Ascending aorta (tissue), 2 donors: ENCODE results near the gene DIP2C. TPM values are rescaled to one million over a fixed set of nuclear protein-coding genes. Genes with fewer than 3 reads are reported as not detected.

ENCODE experiments used
- DNase-seq, 2 donors: peaks; one replicate each; pipeline ENCODE4 v3.0.0-alpha.2; 2019; ENCODE audit warnings: low spot score in 2 of 2
- H3K27ac ChIP-seq, 2 donors: fragments of 200-600 bp; sonication (generic); one replicate each; pipeline ENCODE4 v1.5.1; 2016 to 2017; ENCODE audit warnings: mild to moderate bottlenecking in 1 of 2
- H3K27me3 ChIP-seq: fragments of 200-600 bp; sonication (generic); one replicate; pipeline ENCODE4 v1.5.1; 2017
- H3K36me3 ChIP-seq, 2 donors: fragments of 200-600 bp; sonication (generic); one replicate each; pipeline ENCODE4 v1.5.1; 2016
- H3K4me1 ChIP-seq, 2 donors: fragments of 200-600 bp; sonication (generic); one replicate each; pipeline ENCODE4 v1.5.1; 2016 to 2017; ENCODE audit warnings: mild to moderate bottlenecking in 1 of 2
- H3K4me3 ChIP-seq, 2 donors: fragments of 200-600 bp; sonication (generic); one replicate each; pipeline ENCODE4 v1.5.1; 2016 to 2017; ENCODE audit warnings: mild to moderate bottlenecking in 1 of 2
- H3K9me3 ChIP-seq, 2 donors: fragments of 200-600 bp; sonication (generic); one replicate each; pipeline ENCODE4 v1.5.1; 2016
- CTCF ChIP-seq, 3 experiments: fragments of 200-600 bp in 2 of 3; fragments of 450-650 bp in 1 of 3; sonication (generic) in 2 of 3; IDR thresholded peaks; one replicate each; pipeline ENCODE4 v1.5.1; 2016 to 2019; ENCODE audit warnings: antibody characterized with exemption in 3 of 3, mild to moderate bottlenecking in 1 of 3, moderate library complexity in 1 of 3
- intact Hi-C: fragments of 100-400 bp; cut with DNase I; formaldehyde crosslinking; loops from one replicate; pipeline ENCODE4 v1.15.1; 2023
- total RNA-seq: library from RNA; depleted of rRNA; stranded (reverse); fragments of >200 nt; gene quantifications from one replicate; pipeline ENCODE4 v1.1.0, GENCODE V29; 2016

The DIP2C gene
- total RNA-seq, 1 donor from 2014 or later, result 14.7 TPM

- peaks cover 0 to 10% of the 10 kb centered on the region in 2 donors for H3K4me1 ChIP-seq
- H3K36me3 ChIP-seq, result peaks cover 11 to 37% of the 10 kb centered on the region in 2 donors
- no peaks in the 10 kb centered on the region for H3K27me3 ChIP-seq
- intact Hi-C loops, result no loop called here
- no peak for TF ChIP-seq CTCF (IDR thresholded peaks at IDR 0.05)
- H3K4me3 ChIP-seq, result no peak overlapping the region
- H3K9me3 ChIP-seq, result no peaks in the 10 kb centered on the region
- DNase-seq, result no peak
- no peak overlapping the region for H3K27ac ChIP-seq
Measured at GRCh38 chr10:390449-391100, 298.9 kb downstream of the DIP2C start.

- no peak for DNase-seq
- no peaks in the 10 kb centered on the region for H3K9me3 ChIP-seq
- no peaks in the 10 kb centered on the region for H3K27me3 ChIP-seq
- peaks cover 0 to 10% of the 10 kb centered on the region in 2 donors for H3K4me1 ChIP-seq
- peaks cover 11 to 42% of the 10 kb centered on the region in 2 donors for H3K36me3 ChIP-seq
- no peak overlapping the region for H3K4me3 ChIP-seq
- no peak for TF ChIP-seq CTCF (IDR thresholded peaks at IDR 0.05)
- intact Hi-C loops, result no loop called here
- no peak overlapping the region for H3K27ac ChIP-seq
Measured at GRCh38 chr10:389836-390448, 299.5 kb downstream of the DIP2C start.

GRCh38 chr10:389261-389790, 300.1 kb downstream of the DIP2C start:
- H3K9me3 ChIP-seq, result no peaks in the 10 kb centered on the region
- peaks cover 0 to 10% of the 10 kb centered on the region in 2 donors for H3K4me1 ChIP-seq
- intact Hi-C loops, result no loop called here
- no peak for TF ChIP-seq CTCF (IDR thresholded peaks at IDR 0.05)
- no peak for DNase-seq
- H3K27ac ChIP-seq, result no peak overlapping the region
- H3K27me3 ChIP-seq, result no peaks in the 10 kb centered on the region
- no peak overlapping the region for H3K4me3 ChIP-seq
- peaks cover 15 to 48% of the 10 kb centered on the region in 2 donors for H3K36me3 ChIP-seq

- intact Hi-C loops, result no loop called here
- peaks cover 22 to 55% of the 10 kb centered on the region in 2 donors for H3K36me3 ChIP-seq
Measured at GRCh38 chr10:388661-389045, 300.8 kb downstream of the DIP2C start.

More at GRCh38 chr10:388661-389045, 300.8 kb downstream of the DIP2C start:
- H3K4me3 ChIP-seq, result no peak overlapping the region
- H3K9me3 ChIP-seq, result no peaks in the 10 kb centered on the region
- DNase-seq, result no peak
- H3K27me3 ChIP-seq, result no peaks in the 10 kb centered on the region
- TF ChIP-seq CTCF (IDR thresholded peaks at IDR 0.05), result no peak
- no peak overlapping the region for H3K27ac ChIP-seq
- peaks cover 0 to 10% of the 10 kb centered on the region in 2 donors for H3K4me1 ChIP-seq
